ENCODE data around the gene RGS10.
"Not testable (repeated sequence)": the region's sequence is repeated elsewhere in the genome, so short reads cannot be mapped to it uniquely, and the experiment has no call there.

DNA sequence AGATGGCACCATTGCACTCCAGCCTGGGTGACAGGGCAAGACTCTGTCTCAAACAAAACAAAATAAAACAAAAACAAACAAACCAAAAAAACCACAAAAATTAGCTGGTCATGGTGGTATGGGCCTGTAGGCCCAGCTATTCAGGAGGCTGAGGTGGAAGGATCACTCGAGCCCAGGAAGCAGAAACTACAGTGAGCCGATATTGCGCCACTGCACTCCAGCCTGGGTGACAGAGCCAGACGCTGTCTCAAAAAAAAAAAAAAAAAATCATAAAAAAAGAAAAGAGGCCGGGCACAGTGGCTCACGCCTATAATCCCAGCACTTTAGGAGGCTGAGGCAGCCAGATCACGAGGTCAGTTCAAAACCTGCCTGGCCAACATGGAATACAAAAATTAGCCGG is 9.7 kb downstream of the RGS10 start:
- TF ChIP-seq, protein P1, sequence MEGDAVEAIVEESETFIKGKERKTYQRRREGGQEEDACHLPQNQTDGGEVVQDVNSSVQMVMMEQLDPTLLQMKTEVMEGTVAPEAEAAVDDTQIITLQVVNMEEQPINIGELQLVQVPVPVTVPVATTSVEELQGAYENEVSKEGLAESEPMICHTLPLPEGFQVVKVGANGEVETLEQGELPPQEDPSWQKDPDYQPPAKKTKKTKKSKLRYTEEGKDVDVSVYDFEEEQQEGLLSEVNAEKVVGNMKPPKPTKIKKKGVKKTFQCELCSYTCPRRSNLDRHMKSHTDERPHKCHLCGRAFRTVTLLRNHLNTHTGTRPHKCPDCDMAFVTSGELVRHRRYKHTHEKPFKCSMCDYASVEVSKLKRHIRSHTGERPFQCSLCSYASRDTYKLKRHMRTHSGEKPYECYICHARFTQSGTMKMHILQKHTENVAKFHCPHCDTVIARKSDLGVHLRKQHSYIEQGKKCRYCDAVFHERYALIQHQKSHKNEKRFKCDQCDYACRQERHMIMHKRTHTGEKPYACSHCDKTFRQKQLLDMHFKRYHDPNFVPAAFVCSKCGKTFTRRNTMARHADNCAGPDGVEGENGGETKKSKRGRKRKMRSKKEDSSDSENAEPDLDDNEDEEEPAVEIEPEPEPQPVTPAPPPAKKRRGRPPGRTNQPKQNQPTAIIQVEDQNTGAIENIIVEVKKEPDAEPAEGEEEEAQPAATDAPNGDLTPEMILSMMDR (IDR thresholded peaks at IDR 0.05; ENCODE audit: low read length) = not testable (repeated sequence)
- not testable (repeated sequence) for TF ChIP-seq EZH2 (optimal IDR thresholded peaks at IDR 0.05; ENCODE audit: low read depth, low read length)

All from MM.1S (cell line).